IPS-NIHi7 (cell line): ENCODE data around the gene RNFT2.

Experiments
- DNase-seq: peaks from one replicate; pipeline ENCODE4 v3.0.0; 2012; ENCODE audit warnings: mixed read lengths; ENCODE audit errors: extremely low spot score

Gene RNFT2

GRCh38 chr12:116833474-116833873, 95.4 kb downstream of the RNFT2 start:
- DNase-seq: no peak

GRCh38 chr12:116835484-116835883, 97.4 kb downstream of the RNFT2 start:
- no peak for DNase-seq

GRCh38 chr12:116837097-116837496, 99.0 kb downstream of the RNFT2 start:
- no peak for DNase-seq

GRCh38 chr12:116838365-116838764, 100.2 kb downstream of the RNFT2 start:
- no peak for DNase-seq

- no peak for DNase-seq
Observed at GRCh38 chr12:116839287-116839830, 101.2 kb downstream of the RNFT2 start.

GRCh38 chr12:116843085-116843484, 105.0 kb downstream of the RNFT2 start:
- DNase-seq: no peak

GRCh38 chr12:116849216-116849615, 111.1 kb downstream of the RNFT2 start:
- no peak for DNase-seq

GRCh38 chr12:116852303-116852702, 114.2 kb downstream of the RNFT2 start:
- DNase-seq: no peak

GRCh38 chr12:116853507-116853906, 115.4 kb downstream of the RNFT2 start:
- no peak for DNase-seq

- DNase-seq: no peak
Observed at GRCh38 chr12:116855744-116856470, 117.8 kb downstream of the RNFT2 start.

GRCh38 chr12:116856729-116857128, 118.6 kb downstream of the RNFT2 start:
- no peak for DNase-seq

GRCh38 chr12:116859079-116859478, 121.0 kb downstream of the RNFT2 start:
- no peak for DNase-seq

- DNase-seq: no peak
Observed at GRCh38 chr12:116860263-116860662, 122.1 kb downstream of the RNFT2 start.

- no peak for DNase-seq
Observed at GRCh38 chr12:116861320-116861719, 123.2 kb downstream of the RNFT2 start.

GRCh38 chr12:116862167-116862566, 124.1 kb downstream of the RNFT2 start:
- no peak for DNase-seq

GRCh38 chr12:116863275-116863767, 125.2 kb downstream of the RNFT2 start:
- DNase-seq: peak; percentile 84

GRCh38 chr12:116864371-116865160, 126.5 kb downstream of the RNFT2 start:
- DNase-seq: no peak

- DNase-seq: no peak
Observed at GRCh38 chr12:116867523-116867922, 129.4 kb downstream of the RNFT2 start.

GRCh38 chr12:116870306-116870705, 132.2 kb downstream of the RNFT2 start:
- DNase-seq: no peak

GRCh38 chr12:116874324-116874995, 136.3 kb downstream of the RNFT2 start:
- no peak for DNase-seq

GRCh38 chr12:116876151-116876869, 138.2 kb downstream of the RNFT2 start:
- DNase-seq: peak; percentile 61
